ACHN (cell line): ENCODE measurements around the gene ITSN1.
A peak's percentile ranks its signal among the peaks of the same experiment; 100 is the strongest.

Source experiments
- DNase-seq: peaks from one replicate; pipeline ENCODE4 v3.0.0-alpha.2; 2015
- in situ Hi-C: cut with HindIII; loops from 2 replicates; pipeline ENCODE4 v1.10.0; 2017; ENCODE audit warnings: low sequenced_read_pairs, low pct_ligation_motif_present, low pct_unique_long_range_greater_than_20kb

Gene ITSN1

GRCh38 chr21:33943293-33943692 is 301.0 kb downstream of the ITSN1 start:
- in situ Hi-C loops, result no loop called here
- no peak for DNase-seq

GRCh38 chr21:33944185-33944763 is 302.0 kb downstream of the ITSN1 start:
- in situ Hi-C loops, result no loop called here
- no peak for DNase-seq

- no peak for DNase-seq
- in situ Hi-C loops, result no loop called here
These were observed 303.5 kb downstream of the ITSN1 start for GRCh38 chr21:33945652-33946270.

- peak; percentile 95 for DNase-seq
- in situ Hi-C loops, result no loop called here
These were observed 305.3 kb downstream of the ITSN1 start for GRCh38 chr21:33947451-33948095.

GRCh38 chr21:33948096-33948950 is 306.0 kb downstream of the ITSN1 start:
- in situ Hi-C loops, result no loop called here
- DNase-seq, result peak; percentile 73

GRCh38 chr21:33948951-33949444 is 306.7 kb downstream of the ITSN1 start:
- no peak for DNase-seq
- in situ Hi-C loops, result no loop called here
